Loucy (cell line): Measurements from ENCODE around the gene CROCC2.

Experiments
- H2AFZ ChIP-seq: fragments of 200-600 bp; sonication (generic); 2 replicates; pipeline ENCODE4 v1.6.0; 2016; ENCODE audit warnings: antibody characterized with exemption, mild to moderate bottlenecking, low read length, moderate library complexity
- H3F3A ChIP-seq: fragments of 200-600 bp; 2 replicates; pipeline ENCODE4 v1.6.0; 2016; ENCODE audit warnings: antibody characterized with exemption, low read depth, mild to moderate bottlenecking
- H3K27me3 ChIP-seq: fragments of 200-600 bp; sonication (generic); 2 replicates; pipeline ENCODE4 v1.6.1; 2014; ENCODE audit warnings: low read length, mild to moderate bottlenecking; ENCODE audit not compliant: insufficient read depth, poor library complexity, severe bottlenecking
- H3K36me3 ChIP-seq: fragments of 200-600 bp; sonication (generic); 2 replicates; pipeline ENCODE4 v1.6.1; 2016; ENCODE audit warnings: low read length; ENCODE audit not compliant: insufficient read depth
- H3K4me1 ChIP-seq: fragments of 200-600 bp; sonication (generic); 2 replicates; pipeline ENCODE4 v1.5.1; 2014; ENCODE audit warnings: low read length, mild to moderate bottlenecking; ENCODE audit not compliant: insufficient read depth, poor library complexity, severe bottlenecking
- H3K4me2 ChIP-seq: fragments of 200-600 bp; sonication (generic); 2 replicates; pipeline ENCODE4 v1.6.0; 2014; ENCODE audit warnings: antibody characterized with exemption, low read length, low read depth, mild to moderate bottlenecking; ENCODE audit not compliant: poor library complexity, severe bottlenecking
- H3K4me3 ChIP-seq: fragments of 200-600 bp; sonication (generic); 2 replicates; pipeline ENCODE4 v1.5.1; 2014; ENCODE audit warnings: low read length, mild to moderate bottlenecking, mixed read lengths; ENCODE audit not compliant: poor library complexity, severe bottlenecking
- H3K79me2 ChIP-seq: fragments of 200-600 bp; sonication (generic); 2 replicates; pipeline ENCODE4 v1.6.1; 2014; ENCODE audit warnings: low read length; ENCODE audit not compliant: insufficient read depth
- H3K9ac ChIP-seq: fragments of 200-600 bp; sonication (generic); 2 replicates; pipeline ENCODE4 v1.6.0; 2014; ENCODE audit warnings: mild to moderate bottlenecking, low read depth, low read length, moderate library complexity; ENCODE audit not compliant: poor library complexity, severe bottlenecking
- H3K9me2 ChIP-seq: fragments of 200-600 bp; sonication (generic); replicated peaks from 2 replicates; pipeline ENCODE4 v1.6.1; 2016; ENCODE audit warnings: low read depth, low read length, mixed read lengths
- H3K9me3 ChIP-seq: fragments of 200-600 bp; sonication (generic); 2 replicates; pipeline ENCODE4 v1.6.1; 2014; ENCODE audit warnings: mild to moderate bottlenecking, antibody characterized with exemption, low read length, low read depth; ENCODE audit not compliant: insufficient read depth
- H4K20me1 ChIP-seq: fragments of 200-600 bp; sonication (generic); 2 replicates; pipeline ENCODE4 v1.6.0; 2014; ENCODE audit warnings: antibody characterized with exemption, low read length, mild to moderate bottlenecking; ENCODE audit not compliant: insufficient read depth, poor library complexity, severe bottlenecking
- CTCF ChIP-seq: fragments of 200-600 bp; sonication (generic); conservative IDR thresholded peaks from 2 replicates; pipeline ENCODE4 v1.5.1; 2014; ENCODE audit warnings: mild to moderate bottlenecking, antibody characterized with exemption, low read length
- EZH2phosphoT487 ChIP-seq: fragments of 200-600 bp; IDR thresholded peaks from 2 replicates; pipeline ENCODE4 v1.6.1; 2018; ENCODE audit warnings: antibody characterized with exemption, mild to moderate bottlenecking, moderate library complexity, borderline replicate concordance

Gene CROCC2

GRCh38 chr2:240946046-240946445 is 39.9 kb downstream of the CROCC2 start:
- no peaks in the 10 kb centered on the region for H3K9me2 ChIP-seq

GRCh38 chr2:240946654-240947053 is 40.5 kb downstream of the CROCC2 start:
- H3F3A ChIP-seq = no peaks in the 10 kb centered on the region
- no peak for TF ChIP-seq EZH2phosphoT487
- TF ChIP-seq CTCF = no peak
- no peak overlapping the region for H2AFZ ChIP-seq
- H4K20me1 ChIP-seq = no peaks in the 10 kb centered on the region
- H3K9me2 ChIP-seq = no peaks in the 10 kb centered on the region
- H3K4me1 ChIP-seq = no peaks in the 10 kb centered on the region
- no peak overlapping the region for H3K4me2 ChIP-seq
- no peaks in the 10 kb centered on the region for H3K27me3 ChIP-seq
- H3K4me3 ChIP-seq = no peak overlapping the region
- H3K79me2 ChIP-seq = no peaks in the 10 kb centered on the region
- H3K9me3 ChIP-seq = peaks cover 10% of the 10 kb centered on the region; the same call in 1 of the 2 replicates
- no peak overlapping the region for H3K9ac ChIP-seq
- no peaks in the 10 kb centered on the region for H3K36me3 ChIP-seq

More at GRCh38 chr2:240946046-240946445, 39.9 kb downstream of the CROCC2 start:
- H3K4me3 ChIP-seq = no peak overlapping the region
- no peaks in the 10 kb centered on the region for H3K36me3 ChIP-seq
- no peak overlapping the region for H2AFZ ChIP-seq
- no peak overlapping the region for H3K9ac ChIP-seq
- TF ChIP-seq CTCF (no peak), EZH2phosphoT487 (no peak)
- H3K9me3 ChIP-seq = peaks cover 10% of the 10 kb centered on the region; the same call in 1 of the 2 replicates
- no peaks in the 10 kb centered on the region for H3K27me3 ChIP-seq
- no peak overlapping the region for H3K4me2 ChIP-seq
- no peaks in the 10 kb centered on the region for H4K20me1 ChIP-seq
- H3K4me1 ChIP-seq = no peaks in the 10 kb centered on the region
- no peaks in the 10 kb centered on the region for H3K79me2 ChIP-seq
- H3F3A ChIP-seq = no peaks in the 10 kb centered on the region

- no peak overlapping the region for H3K9ac ChIP-seq
- no peaks in the 10 kb centered on the region for H3K79me2 ChIP-seq
- H3F3A ChIP-seq = no peaks in the 10 kb centered on the region
- no peaks in the 10 kb centered on the region for H4K20me1 ChIP-seq
- no peak overlapping the region for H3K4me2 ChIP-seq
- H3K9me2 ChIP-seq = no peaks in the 10 kb centered on the region
- H3K27me3 ChIP-seq = no peaks in the 10 kb centered on the region
- H3K36me3 ChIP-seq = no peaks in the 10 kb centered on the region
- H3K9me3 ChIP-seq = peaks cover 10% of the 10 kb centered on the region; the same call in 1 of the 2 replicates
- no peaks in the 10 kb centered on the region for H3K4me1 ChIP-seq
- no peak overlapping the region for H3K4me3 ChIP-seq
- TF ChIP-seq CTCF (no peak), EZH2phosphoT487 (no peak)
- H2AFZ ChIP-seq = no peak overlapping the region
These were observed 41.0 kb downstream of the CROCC2 start for GRCh38 chr2:240947176-240947575.
